Fibroblast of skin of left biceps (primary cell): Measurements from ENCODE around the gene SUCO.

Experiments used
- DNase-seq, 2 experiments: peaks; one replicate each; pipeline ENCODE4 v3.0.0-alpha.2; 2013; ENCODE audit warnings: low read depth in 2 of 2

Gene SUCO

DNA sequence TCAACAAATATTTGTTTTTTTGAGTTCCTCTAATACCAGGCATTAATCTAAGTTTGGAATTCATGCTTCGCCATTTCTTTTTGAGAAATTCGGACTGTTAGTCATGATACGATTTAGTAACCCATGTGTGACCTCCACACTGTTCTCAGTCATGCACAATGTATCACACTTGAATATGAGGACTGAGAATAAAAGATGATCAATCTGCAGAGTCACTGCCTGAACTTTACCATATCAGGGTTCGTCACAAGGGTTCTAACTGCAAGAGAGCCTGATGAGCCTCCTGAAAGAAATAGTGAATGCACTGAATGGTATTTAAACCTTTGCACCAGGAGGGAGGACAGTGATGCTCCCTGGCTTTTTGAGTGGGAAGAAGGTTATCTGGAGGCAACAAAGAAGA is 115.0 kb downstream of the SUCO start:
- no peak for DNase-seq

DNA sequence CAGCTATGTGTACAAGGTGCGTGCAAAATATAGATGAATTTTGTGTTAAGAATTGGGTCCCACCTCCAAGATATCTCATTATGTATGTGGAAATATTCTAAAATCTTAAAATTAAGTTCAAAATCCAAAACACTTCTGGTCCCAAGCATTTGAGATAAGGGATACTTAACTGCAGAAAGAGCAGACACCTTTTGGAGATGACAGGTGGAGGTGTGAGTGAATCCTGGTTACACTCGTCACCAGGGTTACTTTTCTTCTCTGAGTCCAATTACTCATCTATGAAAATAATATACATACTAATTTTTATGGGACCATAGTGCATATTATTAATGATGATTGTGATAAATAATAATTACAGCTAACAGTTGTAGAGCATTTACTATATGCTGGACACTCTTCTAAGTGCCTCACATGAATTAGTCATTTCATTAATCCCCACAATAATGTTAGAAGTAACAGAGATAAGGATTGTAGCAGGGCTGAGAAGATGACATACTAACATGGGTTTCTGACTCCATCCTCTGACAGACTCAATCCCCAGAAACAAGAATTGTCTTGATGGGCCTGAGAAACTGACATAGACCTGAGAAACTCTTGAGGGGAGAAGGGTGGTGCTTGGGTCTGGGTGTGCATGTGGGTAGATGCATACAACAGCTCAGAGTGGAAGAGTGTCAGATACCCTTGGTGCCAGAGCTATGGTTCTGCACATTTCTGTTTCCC is 117.7 kb downstream of the SUCO start:
- no peak for DNase-seq

DNA sequence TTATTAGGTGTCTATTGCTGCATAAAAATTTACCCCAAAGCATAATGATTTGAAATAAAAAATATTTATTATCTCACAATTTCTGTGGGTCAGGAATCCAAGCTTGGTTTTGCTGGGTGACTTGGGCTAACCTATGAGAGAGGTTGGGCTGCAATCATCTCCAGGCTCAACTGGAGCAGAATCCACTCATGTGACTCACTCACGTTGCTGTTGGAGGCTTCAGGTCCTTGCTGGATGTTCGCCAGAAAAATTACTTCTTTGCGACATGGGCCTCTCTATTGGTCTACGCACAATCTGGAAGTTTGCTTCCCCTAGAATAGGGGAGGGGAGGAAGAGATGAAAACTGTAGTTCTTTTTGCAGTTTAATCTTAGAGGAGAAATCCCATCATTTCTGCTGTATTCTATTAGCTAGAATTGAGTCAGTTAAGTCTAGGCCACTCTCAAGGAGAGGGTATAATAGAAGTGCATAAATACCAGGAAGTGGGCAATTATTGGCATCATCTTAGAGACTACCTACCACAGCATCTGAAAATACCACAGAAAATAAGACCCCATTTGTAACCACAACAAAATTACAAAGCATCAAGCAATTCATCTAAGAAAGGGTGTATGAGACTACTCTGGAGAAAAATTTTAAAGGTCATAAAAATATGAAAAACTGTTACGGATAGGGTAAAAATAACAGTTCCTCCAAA is 120.2 kb downstream of the SUCO start:
- no peak for DNase-seq

DNA sequence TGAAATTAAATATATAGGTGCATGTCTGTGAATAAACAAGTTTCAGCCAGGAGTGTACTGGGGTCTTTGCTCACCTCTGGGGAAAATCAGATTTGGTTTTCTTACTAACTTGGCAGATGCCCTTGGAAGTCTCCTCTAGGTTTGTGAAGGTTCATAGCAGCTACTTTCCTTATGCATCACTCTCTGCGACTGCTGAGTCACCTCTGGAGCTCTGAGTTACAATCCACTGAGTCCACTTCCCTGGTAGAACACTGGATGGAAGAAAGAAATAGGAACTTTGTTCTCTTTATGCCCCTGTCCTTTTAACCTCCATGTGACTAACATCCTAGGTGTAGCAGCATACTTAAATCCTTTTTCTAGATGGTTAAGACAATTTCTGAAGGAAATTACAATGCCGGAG is 121.6 kb downstream of the SUCO start:
- no peak for DNase-seq

DNA sequence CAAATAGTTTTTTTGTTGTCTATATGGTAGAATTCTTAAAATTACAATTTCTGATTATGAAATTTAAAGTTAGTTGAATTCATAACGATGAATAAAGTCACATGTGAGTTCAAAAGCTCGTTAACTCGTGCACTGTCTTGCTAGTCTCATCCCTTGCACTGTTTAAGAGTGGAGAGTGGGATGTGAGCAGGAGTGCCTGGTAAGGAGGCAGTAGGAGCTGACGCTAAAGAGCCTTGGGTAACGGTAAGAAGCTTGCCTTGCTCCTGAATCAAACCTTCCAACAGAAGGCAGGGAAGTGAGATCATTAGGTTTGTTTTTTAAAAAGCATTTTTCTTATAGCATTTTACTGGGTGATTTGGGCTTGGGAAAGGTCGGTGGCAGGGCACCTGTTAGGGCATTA is 123.6 kb downstream of the SUCO start:
- no peak for DNase-seq

DNA sequence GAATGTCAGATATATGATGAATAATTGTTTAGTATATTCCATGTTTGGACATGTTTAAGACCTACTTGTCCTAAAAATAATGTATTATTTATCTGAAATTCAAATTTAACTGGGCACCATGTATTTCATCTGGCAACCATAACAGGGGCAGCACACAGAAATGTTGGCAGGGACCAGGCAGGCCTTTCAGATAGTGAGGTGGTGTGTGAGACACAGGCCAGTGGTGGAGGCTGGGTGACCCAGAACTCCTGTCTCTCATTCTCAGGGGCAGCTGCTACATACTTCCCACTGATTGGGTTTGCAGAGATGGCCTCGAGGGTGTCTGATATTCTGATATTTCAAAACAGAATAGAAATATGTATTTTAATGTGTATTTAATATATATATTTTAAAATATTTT is 124.6 kb downstream of the SUCO start:
- no peak for DNase-seq

DNA sequence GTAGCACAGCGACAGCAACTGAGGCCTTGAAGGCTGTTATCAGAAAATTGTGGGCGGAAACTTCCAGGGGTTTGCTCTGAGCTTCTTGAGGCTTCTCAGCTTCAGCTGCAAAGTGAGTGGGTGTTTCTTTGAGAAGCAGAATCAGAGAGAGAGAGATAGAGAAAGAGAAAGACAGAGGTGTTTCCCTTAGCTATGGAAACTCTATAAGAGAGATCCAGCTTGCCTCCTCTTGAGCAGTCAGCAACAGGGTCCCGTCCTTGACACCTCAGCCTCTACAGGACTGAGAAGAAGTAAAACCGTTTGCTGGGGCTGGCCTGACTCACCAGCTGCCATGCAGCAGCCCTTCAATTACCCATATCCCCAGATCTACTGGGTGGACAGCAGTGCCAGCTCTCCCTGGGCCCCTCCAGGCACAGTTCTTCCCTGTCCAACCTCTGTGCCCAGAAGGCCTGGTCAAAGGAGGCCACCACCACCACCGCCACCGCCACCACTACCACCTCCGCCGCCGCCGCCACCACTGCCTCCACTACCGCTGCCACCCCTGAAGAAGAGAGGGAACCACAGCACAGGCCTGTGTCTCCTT is 126.0 kb downstream of the SUCO start, which contains the start of gene FASLG:
TSS of gene FASLG (plus strand) at position 233 of the 583 bp plus-strand sequence. CDS start at position 332, 99 bp downstream.
- no peak for DNase-seq

DNA sequence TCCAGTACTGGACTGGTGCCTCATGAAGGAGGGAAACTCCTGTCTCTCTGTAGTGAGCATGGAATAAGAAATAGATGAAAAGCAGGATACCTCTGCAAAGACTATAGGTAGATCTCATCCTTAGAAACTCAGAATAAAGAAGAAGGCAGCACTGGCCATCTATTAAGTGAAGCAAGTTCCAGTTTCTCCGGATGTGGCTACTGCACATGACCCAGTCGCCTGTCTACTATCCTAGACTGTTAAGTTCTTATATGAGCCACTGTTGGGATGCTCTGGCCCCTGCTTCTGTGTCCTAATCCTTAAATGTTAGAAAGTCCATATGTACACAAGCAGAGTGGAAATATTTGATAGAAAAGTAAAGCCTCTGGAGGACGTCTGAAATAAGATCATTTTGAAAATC is 128.2 kb downstream of the SUCO start:
- DNase-seq: no peak
